PC-3 (cell line): ENCODE results near the gene ME1. TPM values are rescaled to one million over a fixed set of nuclear protein-coding genes. Genes with fewer than 3 reads are reported as not detected.
"Not testable (repeated sequence)": the region's sequence is repeated elsewhere in the genome, so short reads cannot be mapped to it uniquely, and the experiment has no call there.

Source experiments
- ATAC-seq: fragments of 200-7000 bp; cut with Tn5 transposase; 2 replicates; pipeline ENCODE4 v1.9.1; 2020; ENCODE audit warnings: mild to moderate bottlenecking, moderate library complexity
- BruUV-seq: library from RNA; stranded (reverse); fragments of 400-500 nt; replicated peaks from 2 replicates; lab custom pipeline; 2021; lab: Mats Ljungman, UMichigan
- CTCF ChIA-PET: fragments of 300-600 bp; sonication (Branson Sonifier 250); formaldehyde crosslinking; loops from one replicate; lab custom pipeline; 2022; ENCODE audit warnings: antibody characterized with exemption; lab: Charles Lee
- POLR2A ChIA-PET: fragments of 300-600 bp; sonication (Branson Sonifier 250); formaldehyde crosslinking; loops from one replicate; lab custom pipeline; 2022; ENCODE audit warnings: antibody characterized with exemption; ENCODE audit not compliant: unreplicated experiment; lab: Charles Lee
- DNase-seq: peaks from one replicate; pipeline ENCODE4 v3.0.0-alpha.2; 2015
- H2AFZ ChIP-seq: fragments of 300-600 bp; sonication (generic); 2 replicates; pipeline ENCODE4 v1.6.0; 2016; ENCODE audit warnings: antibody characterized with exemption, low read length
- H3F3A ChIP-seq: fragments of 300-600 bp; sonication (generic); one replicate; pipeline ENCODE4 v1.6.0; 2017; ENCODE audit warnings: antibody characterized with exemption, low read length, control low read depth, mild to moderate bottlenecking; ENCODE audit not compliant: unreplicated experiment
- H3K27ac ChIP-seq: fragments of 300-600 bp; sonication (generic); 2 replicates; pipeline ENCODE4 v1.5.1; 2016; ENCODE audit warnings: mild to moderate bottlenecking, low read length
- H3K27me3 ChIP-seq: fragments of 300-600 bp; sonication (generic); 2 replicates; pipeline ENCODE4 v1.6.1; 2016; ENCODE audit warnings: low read length, mixed read lengths
- H3K36me3 ChIP-seq: fragments of 300-600 bp; sonication (generic); 2 replicates; pipeline ENCODE4 v1.6.1; 2016; ENCODE audit warnings: low read depth, mixed run types, low read length, mixed read lengths
- H3K4me1 ChIP-seq: fragments of 300-600 bp; sonication (generic); 2 replicates; pipeline ENCODE4 v1.5.1; 2016; ENCODE audit warnings: low read length; ENCODE audit not compliant: insufficient read depth
- H3K4me2 ChIP-seq: fragments of 300-600 bp; sonication (generic); 2 replicates; pipeline ENCODE4 v1.6.0; 2016; ENCODE audit warnings: low read length
- H3K4me3 ChIP-seq: fragments of 300-600 bp; sonication (generic); 2 replicates; pipeline ENCODE4 v1.5.1; 2016; ENCODE audit warnings: mild to moderate bottlenecking, low read length, mixed read lengths
- H3K79me2 ChIP-seq: fragments of 300-600 bp; sonication (generic); 2 replicates; pipeline ENCODE4 v1.6.1; 2017; ENCODE audit warnings: low read length, mixed read lengths
- H3K9ac ChIP-seq: fragments of 300-600 bp; sonication (generic); 2 replicates; pipeline ENCODE4 v1.6.0; 2016; ENCODE audit warnings: mild to moderate bottlenecking, low read length
- H3K9me2 ChIP-seq: fragments of 300-600 bp; sonication (generic); replicated peaks from 2 replicates; pipeline ENCODE4 v1.6.1; 2016; ENCODE audit warnings: mixed run types, low read length, mixed read lengths
- H3K9me3 ChIP-seq: fragments of 300-600 bp; sonication (generic); 2 replicates; pipeline ENCODE4 v1.6.1; 2016; ENCODE audit warnings: low read length, mixed read lengths
- H4K20me1 ChIP-seq: fragments of 300-600 bp; sonication (generic); 2 replicates; pipeline ENCODE4 v1.6.1; 2016; ENCODE audit warnings: low read length, mixed read lengths
- CTCF ChIP-seq: fragments of 300-600 bp; sonication (generic); conservative IDR thresholded peaks from 2 replicates; pipeline ENCODE4 v1.5.1; 2017; ENCODE audit warnings: antibody characterized with exemption, low read depth, mild to moderate bottlenecking, low read length
- EZH2 ChIP-seq: fragments of 300-600 bp; sonication (generic); IDR thresholded peaks from one replicate; pipeline ENCODE4 v1.6.1; 2017; ENCODE audit warnings: antibody characterized with exemption, mild to moderate bottlenecking, low read length; ENCODE audit not compliant: unreplicated experiment
- EZH2phosphoT487 ChIP-seq: fragments of 300-600 bp; sonication (generic); IDR thresholded peaks from 2 replicates; pipeline ENCODE4 v1.6.1; 2018; ENCODE audit warnings: mild to moderate bottlenecking, antibody characterized with exemption, low read length, borderline replicate concordance
- intact Hi-C: fragments of 100-400 bp; cut with micrococcal nuclease; formaldehyde crosslinking; loops from 2 replicates; pipeline ENCODE4 v1.9.0; 2023
- total RNA-seq: library from RNA; depleted of rRNA; stranded (reverse); fragments of >200 nt; gene quantifications from 2 replicates; pipeline ENCODE4 v1.2.3, GENCODE V29; 2014

The ME1 gene
- total RNA-seq, 1 experiment from 2014 or later, result 22.3 TPM

- Histone ChIP-seq H3K9me2 (no peaks in the 10 kb centered on the region), H3K36me3 (no peaks in the 10 kb centered on the region), H3K9me3 (no peaks in the 10 kb centered on the region), H3K4me2 (no peak overlapping the region), H3F3A (no peaks in the 10 kb centered on the region), H3K4me3 (no peak overlapping the region), H3K27ac (no peak overlapping the region), H3K4me1 (no peaks in the 10 kb centered on the region), H3K27me3 (no peaks in the 10 kb centered on the region), H2AFZ (no peak overlapping the region), H3K79me2 (no peaks in the 10 kb centered on the region), H3K9ac (no peak overlapping the region), H4K20me1 (no peaks in the 10 kb centered on the region)
- no peak for DNase-seq
- intact Hi-C loops, result no loop called here
- ATAC-seq, result no peak
- TF ChIP-seq EZH2 (no peak), CTCF (no peak), EZH2phosphoT487 (no peak)
- POLR2A ChIA-PET, result no interaction called here
- CTCF ChIA-PET, result no interaction called here
- BruUV-seq, result no TSS peak
Measured at GRCh38 chr6:83368577-83368976, 62.3 kb downstream of the ME1 start.

- Histone ChIP-seq H3K27ac (no peak overlapping the region), H3K9me3 (no peaks in the 10 kb centered on the region), H4K20me1 (no peaks in the 10 kb centered on the region), H3F3A (no peaks in the 10 kb centered on the region), H3K9ac (no peak overlapping the region), H3K27me3 (no peaks in the 10 kb centered on the region), H3K36me3 (no peaks in the 10 kb centered on the region), H3K9me2 (no peaks in the 10 kb centered on the region), H3K4me3 (no peak overlapping the region), H3K4me2 (no peak overlapping the region), H3K4me1 (no peaks in the 10 kb centered on the region), H2AFZ (no peak overlapping the region), H3K79me2 (no peaks in the 10 kb centered on the region)
- no peak for TF ChIP-seq EZH2
- TF ChIP-seq CTCF, result no peak
- TF ChIP-seq EZH2phosphoT487, result no peak
- CTCF ChIA-PET, result no interaction called here
- POLR2A ChIA-PET, result no interaction called here
- no peak for DNase-seq
- intact Hi-C loops, result no loop called here
- ATAC-seq, result no peak
- BruUV-seq, result no TSS peak
Measured at GRCh38 chr6:83367104-83367503, 63.7 kb downstream of the ME1 start.

DNA sequence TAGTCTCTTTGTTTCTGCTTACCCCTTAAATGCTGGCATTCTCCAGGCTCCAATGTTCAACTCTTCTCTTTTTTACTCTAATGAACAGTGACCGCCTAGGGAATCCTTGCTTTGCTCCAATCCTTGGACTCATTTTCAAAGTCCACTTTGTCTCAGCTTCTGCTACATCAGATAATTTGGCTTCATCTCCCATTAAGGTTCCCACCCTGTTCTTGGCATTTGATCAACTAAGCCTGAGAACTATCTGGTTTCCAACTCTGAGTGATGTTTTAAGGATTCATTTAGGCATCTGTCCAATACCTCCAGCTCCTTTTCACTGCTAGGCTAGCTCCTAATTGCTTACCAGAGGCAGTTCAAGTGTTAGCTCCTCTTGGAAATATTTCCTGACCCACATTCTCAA is 64.9 kb downstream of the ME1 start:
- Histone ChIP-seq H2AFZ (no peak overlapping the region), H3K9me3 (no peaks in the 10 kb centered on the region), H3K9ac (no peak overlapping the region), H3K36me3 (no peaks in the 10 kb centered on the region), H3K4me3 (no peak overlapping the region), H3K4me2 (no peak overlapping the region), H3K27ac (no peak overlapping the region), H4K20me1 (no peaks in the 10 kb centered on the region), H3K4me1 (no peaks in the 10 kb centered on the region), H3K27me3 (no peaks in the 10 kb centered on the region), H3F3A (no peaks in the 10 kb centered on the region), H3K9me2 (no peaks in the 10 kb centered on the region), H3K79me2 (no peaks in the 10 kb centered on the region)
- BruUV-seq, result no TSS peak
- no peak for DNase-seq
- no peak for TF ChIP-seq EZH2
- TF ChIP-seq CTCF, result no peak
- TF ChIP-seq EZH2phosphoT487, result no peak
- no peak for ATAC-seq
- ChIA-PET POLR2A (no interaction called here), CTCF (no interaction called here)
- intact Hi-C loops, result no loop called here

GRCh38 chr6:83362349-83362748 is 68.5 kb downstream of the ME1 start:
- H3K36me3 ChIP-seq, H2AFZ ChIP-seq, H3K27me3 ChIP-seq, POLR2A ChIA-PET, ATAC-seq, H3K27ac ChIP-seq, CTCF ChIA-PET, intact Hi-C loops, H3K4me3 ChIP-seq, H3K9me3 ChIP-seq, H3K9ac ChIP-seq, H3K79me2 ChIP-seq, BruUV-seq, H3F3A ChIP-seq, DNase-seq, H4K20me1 ChIP-seq, H3K4me2 ChIP-seq, H3K4me1 ChIP-seq, H3K9me2 ChIP-seq: not testable (repeated sequence)
